ENCODE measurements around the gene WNK1.
"Not testable (repeated sequence)": the region's sequence is repeated elsewhere in the genome, so short reads cannot be mapped to it uniquely, and the experiment has no call there.

The WNK1 gene

DNA sequence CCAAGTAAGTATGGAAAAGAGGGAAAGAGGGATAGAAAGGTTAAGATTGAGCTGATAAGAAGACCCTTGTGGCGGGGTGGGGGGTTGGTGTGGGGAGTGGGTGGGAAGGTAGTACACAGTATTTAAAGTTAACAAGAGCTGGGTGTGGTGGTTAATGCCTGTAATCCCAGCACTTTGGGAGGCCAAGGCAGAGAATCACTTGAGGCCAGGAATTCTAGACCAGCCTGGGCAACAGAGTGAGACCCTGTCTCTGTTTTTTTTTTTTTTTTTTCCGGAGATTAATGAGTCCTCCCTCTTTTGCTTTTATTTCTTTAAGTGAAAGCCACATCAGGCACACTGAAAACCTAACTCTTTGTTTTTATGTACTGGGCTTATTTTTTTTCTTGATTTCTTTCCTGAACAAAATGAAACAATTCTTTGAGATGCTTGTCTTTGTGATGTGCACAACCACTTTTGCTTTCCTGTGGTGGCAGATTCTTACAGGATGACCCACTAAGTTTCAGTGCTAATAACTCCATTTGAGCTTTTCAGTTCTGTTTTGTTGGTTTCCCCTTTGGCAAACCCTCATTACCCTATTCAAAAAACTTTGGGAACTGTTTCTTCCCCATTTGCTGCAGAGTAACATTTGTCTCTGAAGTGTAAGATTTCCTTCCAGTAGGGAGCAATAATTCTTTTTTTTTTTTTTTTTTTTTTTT is 54.8 kb downstream of the WNK1 start:
- peak overlapping the region; percentile 29; the same call in 1 of the 2 replicates for H3K4me3 ChIP-seq (ENCODE audit: low read depth, low read length)
- TF ChIP-seq, protein P1, sequence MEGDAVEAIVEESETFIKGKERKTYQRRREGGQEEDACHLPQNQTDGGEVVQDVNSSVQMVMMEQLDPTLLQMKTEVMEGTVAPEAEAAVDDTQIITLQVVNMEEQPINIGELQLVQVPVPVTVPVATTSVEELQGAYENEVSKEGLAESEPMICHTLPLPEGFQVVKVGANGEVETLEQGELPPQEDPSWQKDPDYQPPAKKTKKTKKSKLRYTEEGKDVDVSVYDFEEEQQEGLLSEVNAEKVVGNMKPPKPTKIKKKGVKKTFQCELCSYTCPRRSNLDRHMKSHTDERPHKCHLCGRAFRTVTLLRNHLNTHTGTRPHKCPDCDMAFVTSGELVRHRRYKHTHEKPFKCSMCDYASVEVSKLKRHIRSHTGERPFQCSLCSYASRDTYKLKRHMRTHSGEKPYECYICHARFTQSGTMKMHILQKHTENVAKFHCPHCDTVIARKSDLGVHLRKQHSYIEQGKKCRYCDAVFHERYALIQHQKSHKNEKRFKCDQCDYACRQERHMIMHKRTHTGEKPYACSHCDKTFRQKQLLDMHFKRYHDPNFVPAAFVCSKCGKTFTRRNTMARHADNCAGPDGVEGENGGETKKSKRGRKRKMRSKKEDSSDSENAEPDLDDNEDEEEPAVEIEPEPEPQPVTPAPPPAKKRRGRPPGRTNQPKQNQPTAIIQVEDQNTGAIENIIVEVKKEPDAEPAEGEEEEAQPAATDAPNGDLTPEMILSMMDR (IDR thresholded peaks at IDR 0.05; ENCODE audit: insufficient read depth, low read depth, low read length, missing control alignments): no peak
- DNase-seq (ENCODE audit: low read depth): peak; percentile 80

GRCh38 chr12:810116-810515 is 57.7 kb downstream of the WNK1 start:
- TF ChIP-seq, protein P1 (IDR thresholded peaks at IDR 0.05; ENCODE audit: insufficient read depth, low read depth, low read length, missing control alignments): no peak
- no peak for DNase-seq (ENCODE audit: low read depth)
- peak overlapping the region; percentile 18; the same call in 1 of the 2 replicates for H3K4me3 ChIP-seq (ENCODE audit: low read depth, low read length)

- DNase-seq (ENCODE audit: low read depth): peak; percentile 79
- TF ChIP-seq, protein P1 (IDR thresholded peaks at IDR 0.05; ENCODE audit: insufficient read depth, low read depth, low read length, missing control alignments): no peak
- H3K4me3 ChIP-seq (ENCODE audit: low read depth, low read length): peak overlapping the region; percentile 18; the same call in 1 of the 2 replicates
These were observed 58.5 kb downstream of the WNK1 start for GRCh38 chr12:810671-811415.

- H3K4me3 ChIP-seq (ENCODE audit: low read depth, low read length): no peak overlapping the region
- no peak for DNase-seq (ENCODE audit: low read depth)
- TF ChIP-seq, protein P1 (IDR thresholded peaks at IDR 0.05; ENCODE audit: insufficient read depth, low read depth, low read length, missing control alignments): no peak
These were observed 60.6 kb downstream of the WNK1 start for GRCh38 chr12:812950-813349.

- not testable (repeated sequence) for DNase-seq (ENCODE audit: low read depth); H3K4me3 ChIP-seq (ENCODE audit: low read depth, low read length)
These were observed 65.1 kb downstream of the WNK1 start for GRCh38 chr12:817456-817855.

- TF ChIP-seq, protein P1 (IDR thresholded peaks at IDR 0.05; ENCODE audit: insufficient read depth, low read depth, low read length, missing control alignments): no peak
- DNase-seq (ENCODE audit: low read depth): no peak
- no peak overlapping the region for H3K4me3 ChIP-seq (ENCODE audit: low read depth, low read length)
These were observed 65.7 kb downstream of the WNK1 start for GRCh38 chr12:817941-818600.

- TF ChIP-seq, protein P1 (IDR thresholded peaks at IDR 0.05; ENCODE audit: insufficient read depth, low read depth, low read length, missing control alignments): no peak
- no peak overlapping the region for H3K4me3 ChIP-seq (ENCODE audit: low read depth, low read length)
- DNase-seq (ENCODE audit: low read depth): no peak
These were observed 66.4 kb downstream of the WNK1 start for GRCh38 chr12:818733-819132.
